GM12864 (cell line): Measurements from ENCODE around the gene GNPTAB.

ENCODE experiments used
- DNase-seq: peaks from one replicate; pipeline ENCODE4 v3.0.0-alpha.2; 2011; ENCODE audit warnings: low read depth
- H3K4me3 ChIP-seq: 2 replicates; pipeline ENCODE4 v1.5.1; 2011; ENCODE audit warnings: mild to moderate bottlenecking, low read depth, low read length, control low read depth
- CTCF ChIP-seq: IDR thresholded peaks from 2 replicates; pipeline ENCODE4 v1.5.1; 2011; ENCODE audit warnings: low read depth, mild to moderate bottlenecking, moderate library complexity, low read length, control low read depth, inconsistent platforms; ENCODE audit errors: missing control alignments

GNPTAB gene

GRCh38 chr12:101746661-101747060, 84.1 kb downstream of the GNPTAB start:
- no peak overlapping the region for H3K4me3 ChIP-seq
- DNase-seq: no peak
- no peak for TF ChIP-seq CTCF

GRCh38 chr12:101746196-101746595, 84.6 kb downstream of the GNPTAB start:
- TF ChIP-seq CTCF: no peak
- no peak overlapping the region for H3K4me3 ChIP-seq
- DNase-seq: no peak

- no peak for TF ChIP-seq CTCF
- DNase-seq: no peak
These were observed 85.3 kb downstream of the GNPTAB start for GRCh38 chr12:101745481-101745880.

GRCh38 chr12:101743724-101744472, 86.9 kb downstream of the GNPTAB start:
- DNase-seq: peak; percentile 59
- peak; percentile 20 for TF ChIP-seq CTCF
- no peak overlapping the region for H3K4me3 ChIP-seq

More at GRCh38 chr12:101745481-101745880, 85.3 kb downstream of the GNPTAB start:
- H3K4me3 ChIP-seq: no peak overlapping the region

GRCh38 chr12:101743242-101743641, 87.5 kb downstream of the GNPTAB start:
- no peak for DNase-seq
- TF ChIP-seq CTCF: no peak
- H3K4me3 ChIP-seq: no peak overlapping the region

GRCh38 chr12:101740980-101741379, 89.8 kb downstream of the GNPTAB start:
- no peak for TF ChIP-seq CTCF
- H3K4me3 ChIP-seq: no peak overlapping the region
- DNase-seq: no peak

- H3K4me3 ChIP-seq: no peak overlapping the region
- TF ChIP-seq CTCF: no peak
- no peak for DNase-seq
These were observed 90.2 kb downstream of the GNPTAB start for GRCh38 chr12:101740566-101740965.
